ENCODE results near the gene TSC22D3. TPM values are rescaled to one million over a fixed set of nuclear protein-coding genes. Genes with fewer than 3 reads are reported as not detected.
A peak's percentile ranks its signal among the peaks of the same experiment; 100 is the strongest.

The TSC22D3 gene
- total RNA-seq, 1 donor from 2014 or later = 19.1 TPM

- Mint-ChIP-seq H3K36me3 (ENCODE audit: low read depth) (peaks cover 29% of the 10 kb centered on the region), H3K27me3 (ENCODE audit: low read depth) (no peaks in the 10 kb centered on the region)
These were observed 63.9 kb downstream of the TSC22D3 start for GRCh38 chrX:107711521-107712181.

GRCh38 chrX:107710617-107711391 lies 64.8 kb downstream of the TSC22D3 start:
- Mint-ChIP-seq H3K4me1 (ENCODE audit: low read depth) (peaks cover 47% of the 10 kb centered on the region), H3K27me3 (ENCODE audit: low read depth) (no peaks in the 10 kb centered on the region), H3K27ac (peak overlapping the region; percentile 99), H3K4me3 (ENCODE audit: low read depth) (peak overlapping the region; percentile 80), H3K9me3 (no peaks in the 10 kb centered on the region), H3K36me3 (ENCODE audit: low read depth) (peaks cover 26% of the 10 kb centered on the region)
- intact Hi-C loops (cut with micrococcal nuclease) = loop anchor here (1.0 kb wide), 1 partner anchor 37 kb away; no protein-coding TSS in a partner anchor
- peak; percentile 56 for DNase-seq (ENCODE audit: low spot score)

More at GRCh38 chrX:107711521-107712181, 63.9 kb downstream of the TSC22D3 start:
- no peaks in the 10 kb centered on the region for H3K9me3 Mint-ChIP-seq
- no peak for DNase-seq (ENCODE audit: low spot score)
- peak overlapping the region; percentile 80 for H3K4me3 Mint-ChIP-seq (ENCODE audit: low read depth)
- intact Hi-C loops (cut with micrococcal nuclease) = loop anchor here (1.0 kb wide), 1 partner anchor 37 kb away; no protein-coding TSS in a partner anchor
- peak overlapping the region; percentile 99 for H3K27ac Mint-ChIP-seq
- H3K4me1 Mint-ChIP-seq (ENCODE audit: low read depth) = peaks cover 46% of the 10 kb centered on the region

DNA sequence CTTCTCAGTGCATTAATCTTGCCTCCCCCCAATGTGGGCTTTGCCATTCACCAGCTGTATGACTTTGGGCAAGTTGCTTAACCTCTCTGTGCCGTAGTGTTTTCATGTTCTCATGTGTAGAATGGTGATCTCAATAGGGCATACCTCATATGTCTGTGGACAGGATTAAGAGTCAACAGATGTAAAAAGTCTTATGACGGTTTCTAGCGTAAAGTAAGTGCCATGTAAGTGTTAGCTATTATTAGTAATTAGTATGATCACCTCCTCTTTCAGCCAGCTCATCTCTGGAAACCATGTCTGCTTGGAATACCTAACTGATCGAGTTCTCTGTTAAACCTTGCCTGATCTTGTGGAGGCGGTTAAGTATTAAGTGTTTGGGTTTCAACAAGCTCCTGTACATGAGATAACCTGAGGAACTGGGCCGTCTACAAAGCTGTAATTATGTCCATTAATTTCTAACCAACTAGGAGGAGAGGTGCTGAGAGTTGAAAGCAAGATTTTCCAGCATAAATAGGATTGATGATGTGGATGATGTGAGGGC lies 66.3 kb downstream of the TSC22D3 start:
- DNase-seq (ENCODE audit: low spot score) = no peak
- intact Hi-C loops (cut with micrococcal nuclease) = no loop called here
- peaks cover 37% of the 10 kb centered on the region for H3K4me1 Mint-ChIP-seq (ENCODE audit: low read depth)
- H3K27ac Mint-ChIP-seq = no peak overlapping the region
- no peaks in the 10 kb centered on the region for H3K9me3 Mint-ChIP-seq
- H3K27me3 Mint-ChIP-seq (ENCODE audit: low read depth) = no peaks in the 10 kb centered on the region
- peaks cover 15% of the 10 kb centered on the region for H3K36me3 Mint-ChIP-seq (ENCODE audit: low read depth)
- no peak overlapping the region for H3K4me3 Mint-ChIP-seq (ENCODE audit: low read depth)

GRCh38 chrX:107708762-107709161 lies 66.8 kb downstream of the TSC22D3 start:
- no peak overlapping the region for H3K4me3 Mint-ChIP-seq (ENCODE audit: low read depth)

GRCh38 chrX:107707866-107708265 lies 67.7 kb downstream of the TSC22D3 start:
- Mint-ChIP-seq H3K4me1 (ENCODE audit: low read depth) (peaks cover 33% of the 10 kb centered on the region), H3K9me3 (no peaks in the 10 kb centered on the region), H3K4me3 (ENCODE audit: low read depth) (no peak overlapping the region), H3K27me3 (ENCODE audit: low read depth) (no peaks in the 10 kb centered on the region), H3K36me3 (ENCODE audit: low read depth) (peaks cover 4% of the 10 kb centered on the region), H3K27ac (no peak overlapping the region)
- intact Hi-C loops (cut with micrococcal nuclease) = no loop called here
- no peak for DNase-seq (ENCODE audit: low spot score)

More at GRCh38 chrX:107708762-107709161, 66.8 kb downstream of the TSC22D3 start:
- Mint-ChIP-seq H3K27me3 (ENCODE audit: low read depth) (no peaks in the 10 kb centered on the region), H3K27ac (no peak overlapping the region), H3K36me3 (ENCODE audit: low read depth) (peaks cover 11% of the 10 kb centered on the region), H3K4me1 (ENCODE audit: low read depth) (peaks cover 37% of the 10 kb centered on the region), H3K9me3 (no peaks in the 10 kb centered on the region)
- DNase-seq (ENCODE audit: low spot score) = no peak
- intact Hi-C loops (cut with micrococcal nuclease) = no loop called here

GRCh38 chrX:107706309-107706708 lies 69.3 kb downstream of the TSC22D3 start:
- H3K36me3 Mint-ChIP-seq (ENCODE audit: low read depth) = no peaks in the 10 kb centered on the region
- H3K4me1 Mint-ChIP-seq (ENCODE audit: low read depth) = peaks cover 20% of the 10 kb centered on the region
- no peak overlapping the region for H3K4me3 Mint-ChIP-seq (ENCODE audit: low read depth)
- no peaks in the 10 kb centered on the region for H3K27me3 Mint-ChIP-seq (ENCODE audit: low read depth)
- H3K9me3 Mint-ChIP-seq = no peaks in the 10 kb centered on the region
- no peak for DNase-seq (ENCODE audit: low spot score)
- intact Hi-C loops (cut with micrococcal nuclease) = no loop called here
- H3K27ac Mint-ChIP-seq = no peak overlapping the region

GRCh38 chrX:107704587-107704986 lies 71.0 kb downstream of the TSC22D3 start:
- Mint-ChIP-seq H3K4me3 (ENCODE audit: low read depth) (no peak overlapping the region), H3K27ac (no peak overlapping the region), H3K9me3 (no peaks in the 10 kb centered on the region), H3K36me3 (ENCODE audit: low read depth) (no peaks in the 10 kb centered on the region), H3K4me1 (ENCODE audit: low read depth) (peaks cover 15% of the 10 kb centered on the region), H3K27me3 (ENCODE audit: low read depth) (no peaks in the 10 kb centered on the region)
- intact Hi-C loops (cut with micrococcal nuclease) = no loop called here
- no peak for DNase-seq (ENCODE audit: low spot score)

DNA sequence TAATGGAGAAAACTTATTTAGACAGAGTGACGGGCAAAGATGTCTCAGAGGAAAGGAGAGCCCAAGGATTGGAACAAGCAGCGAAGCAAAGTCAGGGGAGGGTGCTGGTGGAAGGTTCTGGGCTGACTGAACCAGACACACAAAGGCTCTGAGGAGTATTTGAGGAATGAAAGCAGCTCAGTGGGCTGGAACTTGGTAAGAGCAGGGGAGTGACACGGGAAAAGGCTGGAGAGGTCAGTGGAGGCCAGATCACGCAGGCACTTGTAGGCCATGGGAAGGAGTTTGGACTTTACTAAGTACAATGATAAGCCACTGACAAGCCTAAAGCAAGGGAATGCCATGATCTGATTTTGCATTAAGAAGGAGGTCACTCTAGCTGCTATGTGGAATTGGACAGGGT lies 71.4 kb downstream of the TSC22D3 start:
- Mint-ChIP-seq H3K4me3 (ENCODE audit: low read depth) (no peak overlapping the region), H3K36me3 (ENCODE audit: low read depth) (no peaks in the 10 kb centered on the region), H3K27ac (no peak overlapping the region), H3K27me3 (ENCODE audit: low read depth) (no peaks in the 10 kb centered on the region), H3K9me3 (no peaks in the 10 kb centered on the region), H3K4me1 (ENCODE audit: low read depth) (peaks cover 11% of the 10 kb centered on the region)
- intact Hi-C loops (cut with micrococcal nuclease) = no loop called here
- DNase-seq (ENCODE audit: low spot score) = no peak

GRCh38 chrX:107701493-107702121 lies 74.0 kb downstream of the TSC22D3 start:
- intact Hi-C loops (cut with micrococcal nuclease) = no loop called here

DNA sequence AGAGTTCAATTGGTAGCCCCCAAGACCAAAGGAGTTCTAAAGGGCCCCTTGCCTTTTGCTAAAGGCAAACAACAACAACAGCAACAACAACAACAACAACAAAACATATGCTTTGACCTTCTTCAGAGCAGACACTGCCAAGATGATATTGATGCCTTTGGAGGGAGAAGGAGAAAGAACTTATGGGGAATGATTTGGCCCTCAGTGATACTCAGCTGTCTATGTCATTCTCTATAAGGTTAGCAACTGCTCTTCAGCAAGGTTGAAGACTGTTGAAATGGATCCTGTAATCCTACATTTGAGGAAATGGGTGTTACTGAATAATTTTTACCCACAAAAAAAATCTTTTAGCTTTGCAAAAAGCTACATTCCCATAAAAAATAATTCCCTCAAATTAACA lies 74.8 kb downstream of the TSC22D3 start:
- intact Hi-C loops (cut with micrococcal nuclease) = no loop called here
- H3K4me1 Mint-ChIP-seq (ENCODE audit: low read depth) = peaks cover 4% of the 10 kb centered on the region
- no peak overlapping the region for H3K27ac Mint-ChIP-seq
- H3K9me3 Mint-ChIP-seq = no peaks in the 10 kb centered on the region
- peaks cover 2% of the 10 kb centered on the region for H3K27me3 Mint-ChIP-seq (ENCODE audit: low read depth)
- H3K4me3 Mint-ChIP-seq (ENCODE audit: low read depth) = no peak overlapping the region
- H3K36me3 Mint-ChIP-seq (ENCODE audit: low read depth) = no peaks in the 10 kb centered on the region
- no peak for DNase-seq (ENCODE audit: low spot score)

More at GRCh38 chrX:107701493-107702121, 74.0 kb downstream of the TSC22D3 start:
- H3K4me1 Mint-ChIP-seq (ENCODE audit: low read depth) = peaks cover 7% of the 10 kb centered on the region
- no peak overlapping the region for H3K4me3 Mint-ChIP-seq (ENCODE audit: low read depth)
- H3K27me3 Mint-ChIP-seq (ENCODE audit: low read depth) = no peaks in the 10 kb centered on the region
- DNase-seq (ENCODE audit: low spot score) = no peak
- H3K36me3 Mint-ChIP-seq (ENCODE audit: low read depth) = no peaks in the 10 kb centered on the region
- H3K27ac Mint-ChIP-seq = no peak overlapping the region
- H3K9me3 Mint-ChIP-seq = no peaks in the 10 kb centered on the region

DNA sequence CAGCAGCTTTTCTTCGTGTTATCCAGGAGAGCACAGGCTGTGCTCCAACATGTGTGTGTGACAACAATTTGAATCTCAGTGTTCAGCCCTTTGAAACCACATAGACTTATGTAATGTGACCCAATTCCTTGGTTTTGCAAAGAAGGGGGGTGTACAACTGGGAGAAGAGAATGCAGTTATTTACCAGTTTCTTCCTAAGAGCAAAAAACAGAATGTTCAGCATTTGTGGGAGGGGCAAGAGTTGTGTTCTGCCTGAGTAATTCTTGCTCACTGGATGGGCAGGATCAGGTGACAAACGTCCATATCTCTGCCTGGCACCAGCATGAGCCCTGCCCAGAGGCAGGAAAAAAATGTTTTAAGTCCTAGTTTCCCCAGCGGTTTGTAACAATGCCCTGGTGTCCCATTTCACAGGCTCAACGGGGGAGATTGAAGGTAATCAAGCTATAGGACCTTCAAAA lies 75.2 kb downstream of the TSC22D3 start:
- H3K27me3 Mint-ChIP-seq (ENCODE audit: low read depth) = peaks cover 2% of the 10 kb centered on the region
- no peak overlapping the region for H3K27ac Mint-ChIP-seq
- H3K9me3 Mint-ChIP-seq = no peaks in the 10 kb centered on the region
- peaks cover 4% of the 10 kb centered on the region for H3K4me1 Mint-ChIP-seq (ENCODE audit: low read depth)
- intact Hi-C loops (cut with micrococcal nuclease) = no loop called here
- H3K36me3 Mint-ChIP-seq (ENCODE audit: low read depth) = no peaks in the 10 kb centered on the region
- DNase-seq (ENCODE audit: low spot score) = no peak
- H3K4me3 Mint-ChIP-seq (ENCODE audit: low read depth) = no peak overlapping the region

- Mint-ChIP-seq H3K4me3 (ENCODE audit: low read depth) (no peak overlapping the region), H3K27ac (no peak overlapping the region)
- intact Hi-C loops (cut with micrococcal nuclease) = no loop called here
These were observed 76.0 kb downstream of the TSC22D3 start for GRCh38 chrX:107699616-107700015.

More at GRCh38 chrX:107699616-107700015, 76.0 kb downstream of the TSC22D3 start:
- H3K4me1 Mint-ChIP-seq (ENCODE audit: low read depth) = peaks cover 4% of the 10 kb centered on the region
- no peak for DNase-seq (ENCODE audit: low spot score)
- no peaks in the 10 kb centered on the region for H3K9me3 Mint-ChIP-seq
- no peaks in the 10 kb centered on the region for H3K36me3 Mint-ChIP-seq (ENCODE audit: low read depth)
- H3K27me3 Mint-ChIP-seq (ENCODE audit: low read depth) = peaks cover 2% of the 10 kb centered on the region
